NCI-H69 (cell line): ENCODE results near the gene KIF7.
"Not testable (repeated sequence)": the region's sequence is repeated elsewhere in the genome, so short reads cannot be mapped to it uniquely, and the experiment has no call there.

ENCODE experiments used
- DNase-seq: peaks from one replicate; lab custom pipeline; 2025; lab: John Stamatoyannopoulos, UW

Gene KIF7

GRCh38 chr15:89621547-89621946, 33.7 kb downstream of the KIF7 start:
- no peak for DNase-seq

GRCh38 chr15:89616228-89616627, 39.0 kb downstream of the KIF7 start:
- no peak for DNase-seq

- DNase-seq: peak; percentile 4
These were observed 40.1 kb downstream of the KIF7 start for GRCh38 chr15:89615135-89615534.

GRCh38 chr15:89614164-89614563, 41.1 kb downstream of the KIF7 start:
- DNase-seq: no peak

GRCh38 chr15:89613031-89613430, 42.2 kb downstream of the KIF7 start:
- DNase-seq: no peak

- no peak for DNase-seq
These were observed 44.0 kb downstream of the KIF7 start for GRCh38 chr15:89611317-89611716.

GRCh38 chr15:89599021-89599420, 56.2 kb downstream of the KIF7 start:
- DNase-seq: no peak

- DNase-seq: no peak
These were observed 62.2 kb downstream of the KIF7 start for GRCh38 chr15:89593018-89593417.

GRCh38 chr15:89591834-89592233, 63.4 kb downstream of the KIF7 start:
- no peak for DNase-seq

GRCh38 chr15:89587955-89588354, 67.3 kb downstream of the KIF7 start:
- DNase-seq: no peak

- no peak for DNase-seq
These were observed 68.6 kb downstream of the KIF7 start for GRCh38 chr15:89586651-89587050.

GRCh38 chr15:89580747-89581146, 74.5 kb downstream of the KIF7 start:
- DNase-seq: not testable (repeated sequence)

- DNase-seq: no peak
These were observed 77.1 kb downstream of the KIF7 start for GRCh38 chr15:89578146-89578545.
